Naive thymus-derived CD8-positive, alpha-beta T cell (primary cell): ENCODE results near the gene MTFR2. TPM values are rescaled to one million over a fixed set of nuclear protein-coding genes. Genes with fewer than 3 reads are reported as not detected.

Experiments
- ATAC-seq, 2 donors: fragments of 150-1000 bp; cut with Tn5 transposase in 1 of 2; sonication (Bioruptor Pico), chemical (Tn5 transposase) in 1 of 2; 1 replicate in 1 of 2; 2 replicates in 1 of 2; pipeline ENCODE4 v1.10.0; 2021; ENCODE audit warnings: mild to moderate bottlenecking in 2 of 2, moderate library complexity in 2 of 2
- POLR2A ChIA-PET: fragments of 350-600 bp; sonication (Branson Sonifier 250); formaldehyde crosslinking; loops from one replicate; lab custom pipeline; 2021; ENCODE audit warnings: antibody characterized with exemption; lab: Charles Lee
- DNase-seq, 10 donors: peaks; one replicate each; pipeline versions ENCODE4 v3.0.0 to v3.0.0-alpha.2; 2020 to 2022
- H3K27ac Mint-ChIP-seq, 10 donors: one replicate each; pipeline ENCODE4 v1.8.0; 2020 to 2022; ENCODE audit warnings: mild to moderate bottlenecking in 10 of 10, mixed read lengths in 10 of 10, moderate library complexity in 4 of 10, inconsistent platforms in 1 of 10
- H3K27me3 Mint-ChIP-seq, 5 donors: one replicate each; pipeline ENCODE4 v1.8.0; 2021 to 2022; ENCODE audit warnings: mixed read lengths in 5 of 5
- H3K36me3 Mint-ChIP-seq, 3 donors: one replicate each; pipeline ENCODE4 v1.8.0; 2020 to 2022; ENCODE audit warnings: mixed read lengths in 3 of 3, mild to moderate bottlenecking in 2 of 3, inconsistent platforms in 1 of 3
- H3K4me1 Mint-ChIP-seq, 4 donors: one replicate each; pipeline ENCODE4 v1.8.0; 2021 to 2022; ENCODE audit warnings: mixed read lengths in 4 of 4
- H3K4me3 Mint-ChIP-seq, 10 donors: one replicate each; pipeline ENCODE4 v1.8.0; 2020 to 2022; ENCODE audit warnings: mild to moderate bottlenecking in 10 of 10, mixed read lengths in 10 of 10, moderate library complexity in 6 of 10, inconsistent platforms in 1 of 10
- H3K9me3 Mint-ChIP-seq, 9 donors: one replicate each; pipeline ENCODE4 v1.8.0; 2020 to 2022; ENCODE audit warnings: mixed read lengths in 9 of 9, mild to moderate bottlenecking in 3 of 9, inconsistent platforms in 1 of 9, moderate library complexity in 1 of 9
- polyA plus RNA-seq, 3 donors: library from polyadenylated mRNA; unstranded; fragments of 300-500 nt; fragmentation: Illumina TruSeq; gene quantifications; one replicate each; pipeline ENCODE4 v1.2.3, GENCODE V29; 2021
- total RNA-seq, 8 experiments: library from RNA in 2 of 8; stranded (reverse) in 2 of 8; gene quantifications; one replicate each; pipeline ENCODE4 v1.2.3 and lab custom pipeline; 2021 to 2026

Gene MTFR2
- total RNA-seq (1 to 10 TPM; 3.5 to 4.3 TPM), polyA plus RNA-seq (1 to 10 TPM in 1 of 3 donors, under 1 TPM in 2; 0.13 to 1.0 (median 0.78) TPM), total RNA-seq (lab: John Stamatoyannopoulos, UW) (1.4 to 3.3 (median 2.0) reads per million in 6 experiments)

GRCh38 chr6:136249811-136250685 is at the start of gene MTFR2:
Gene MTFR2 (minus strand): TSS chr6:136250311. CDS start chr6:136249099, 1,212 bp downstream.
- Mint-ChIP-seq H3K36me3 (no peaks in the 10 kb centered on the region), H3K4me3 (peak within 1 kb of the TSS; percentile 92 to 98 (median 96)), H3K27ac (peak within 1 kb of the TSS; percentile 18 to 97 (median 88)), H3K9me3 (no peaks in the 10 kb centered on the region), H3K4me1 (peaks cover 13 to 46% (median 34%) of the 10 kb centered on the region in 4 donors), H3K27me3 (no peaks in the 10 kb centered on the region)
- ATAC-seq (peak; percentile 90 to 91), DNase-seq (peak; percentile 75 to 98 (median 94))
- POLR2A ChIA-PET = interaction anchor here (0.8 to 8.7 kb wide), 7 partner anchors 9 to 51 kb away, joined by 3 to 127 read pairs (median 5); partner anchors contain the start of gene BCLAF1

GRCh38 chr6:136294621-136295020 is 44.5 kb upstream of the MTFR2 start:
- peaks cover 0 to under 1% (median 0%) of the 10 kb centered on the region in 5 donors for H3K27me3 Mint-ChIP-seq
- POLR2A ChIA-PET = no interaction called here
- peaks cover 7 to 18% (median 17%) of the 10 kb centered on the region in 4 donors for H3K4me1 Mint-ChIP-seq
- peaks cover 0 to under 1% (median 0%) of the 10 kb centered on the region in 3 donors for H3K36me3 Mint-ChIP-seq
- ATAC-seq = no peak
- no peak overlapping the region for H3K4me3 Mint-ChIP-seq
- H3K9me3 Mint-ChIP-seq = no peaks in the 10 kb centered on the region
- H3K27ac Mint-ChIP-seq = peak overlapping the region in 7 of 10 donors; percentile 2 to 59 (median 35)
- no peak for DNase-seq

- Mint-ChIP-seq H3K27me3 (peaks cover 0 to 10% (median 0%) of the 10 kb centered on the region in 5 donors), H3K4me3 (peak overlapping the region; percentile 95 to 100 (median 99)), H3K9me3 (peaks cover 0 to 5% (median 0%) of the 10 kb centered on the region in 9 donors), H3K36me3 (peaks cover 4 to 17% (median 10%) of the 10 kb centered on the region in 3 donors), H3K27ac (peak overlapping the region; percentile 99 to 100 (median 100)), H3K4me1 (peaks cover 17 to 51% (median 46%) of the 10 kb centered on the region in 4 donors)
- DNase-seq = peak in 9 of 10 donors; percentile 63 to 96 (median 89)
- peak; percentile 55 for ATAC-seq
- POLR2A ChIA-PET = interaction anchor here (0.5 to 5.0 kb wide), 29 partner anchors 8 to 1236 kb away, joined by 3 to 127 read pairs (median 7); partner anchors contain the start of genes AHI1, HBS1L, MAP3K5 and MAP7
Measured at GRCh38 chr6:136290410-136291010, 40.4 kb upstream of the MTFR2 start.

GRCh38 chr6:136289579-136290409 is 39.7 kb upstream of the MTFR2 start, which contains the start of gene BCLAF1:
Gene BCLAF1 (minus strand): TSS chr6:136289846. CDS start chr6:136279866, 9,980 bp downstream.
- Mint-ChIP-seq H3K27ac (peak within 1 kb of the TSS; percentile 99 to 100 (median 100)), H3K9me3 (peaks cover 0 to 5% (median 0%) of the 10 kb centered on the region in 9 donors), H3K4me3 (peak within 1 kb of the TSS; percentile 95 to 100 (median 99)), H3K36me3 (peaks cover 4 to 24% (median 10%) of the 10 kb centered on the region in 3 donors), H3K27me3 (peaks cover 0 to 10% (median 0%) of the 10 kb centered on the region in 5 donors), H3K4me1 (peaks cover 21 to 58% (median 53%) of the 10 kb centered on the region in 4 donors)
- ATAC-seq (peak; percentile 73 to 76), DNase-seq (peak; percentile 97 to 100 (median 100))
- POLR2A ChIA-PET = interaction anchor here (0.5 to 5.0 kb wide), 35 partner anchors 9 to 1268 kb away, joined by 3 to 127 read pairs (median 6); partner anchors contain the start of genes AHI1, HBS1L, MAP3K5 and MAP7

GRCh38 chr6:136289327-136289578 is 39.1 kb upstream of the MTFR2 start:
- H3K9me3 Mint-ChIP-seq = peaks cover 0 to 5% (median 0%) of the 10 kb centered on the region in 9 donors
- peaks cover 25 to 63% (median 59%) of the 10 kb centered on the region in 4 donors for H3K4me1 Mint-ChIP-seq
- DNase-seq (peak in 9 of 10 donors; percentile 92 to 97 (median 94)), ATAC-seq (peak in 1 of 2 donors; percentile 41)
- peak overlapping the region; percentile 95 to 100 (median 99) for H3K4me3 Mint-ChIP-seq
- H3K36me3 Mint-ChIP-seq = peaks cover 4 to 28% (median 10%) of the 10 kb centered on the region in 3 donors
- H3K27me3 Mint-ChIP-seq = peaks cover 0 to 10% (median 0%) of the 10 kb centered on the region in 5 donors
- peak overlapping the region; percentile 99 to 100 (median 100) for H3K27ac Mint-ChIP-seq
- POLR2A ChIA-PET = interaction anchor here (0.8 to 5.0 kb wide), 26 partner anchors 12 to 1267 kb away, joined by 3 to 127 read pairs (median 6); partner anchors contain the start of genes AHI1, HBS1L, MAP3K5 and MAP7

GRCh38 chr6:136288566-136289326 is 38.6 kb upstream of the MTFR2 start:
- H3K4me3 Mint-ChIP-seq = peak overlapping the region; percentile 95 to 100 (median 99)
- H3K9me3 Mint-ChIP-seq = peaks cover 0 to 5% (median 0%) of the 10 kb centered on the region in 9 donors
- H3K27me3 Mint-ChIP-seq = peaks cover 0 to 10% (median 0%) of the 10 kb centered on the region in 5 donors
- peaks cover 25 to 68% (median 62%) of the 10 kb centered on the region in 4 donors for H3K4me1 Mint-ChIP-seq
- ATAC-seq (peak; percentile 63), DNase-seq (peak; percentile 75 to 98 (median 94))
- peak overlapping the region; percentile 99 to 100 (median 100) for H3K27ac Mint-ChIP-seq
- POLR2A ChIA-PET = interaction anchor here (0.5 to 5.0 kb wide), 23 partner anchors 11 to 1267 kb away, joined by 3 to 127 read pairs (median 5); partner anchors contain the start of genes AHI1, HBS1L, MAP3K5 and MAP7
- H3K36me3 Mint-ChIP-seq = peaks cover 4 to 28% (median 10%) of the 10 kb centered on the region in 3 donors

- DNase-seq = no peak
- H3K4me3 Mint-ChIP-seq = peak overlapping the region; percentile 52 to 95 (median 78)
- peaks cover 0 to 10% (median 0%) of the 10 kb centered on the region in 5 donors for H3K27me3 Mint-ChIP-seq
- ATAC-seq = no peak
- H3K9me3 Mint-ChIP-seq = peaks cover 0 to 5% (median 0%) of the 10 kb centered on the region in 9 donors
- H3K4me1 Mint-ChIP-seq = peaks cover 36 to 89% (median 82%) of the 10 kb centered on the region in 4 donors
- peak overlapping the region in 9 of 10 donors; percentile 32 to 88 (median 67) for H3K27ac Mint-ChIP-seq
- peaks cover 4 to 58% (median 22%) of the 10 kb centered on the region in 3 donors for H3K36me3 Mint-ChIP-seq
- POLR2A ChIA-PET = no interaction called here
Measured at GRCh38 chr6:136284909-136285308, 34.8 kb upstream of the MTFR2 start.

GRCh38 chr6:136282906-136283305 is 32.8 kb upstream of the MTFR2 start:
- no peaks in the 10 kb centered on the region for H3K27me3 Mint-ChIP-seq
- peak overlapping the region; percentile 59 to 95 (median 80) for H3K4me3 Mint-ChIP-seq
- peak in 1 of 2 donors; percentile 34 for ATAC-seq
- H3K9me3 Mint-ChIP-seq = no peaks in the 10 kb centered on the region
- POLR2A ChIA-PET = interaction anchor here (1.2 kb wide), 1 partner anchor 33 kb away, joined by 6 read pairs; the partner anchor contains the start of gene MTFR2
- H3K36me3 Mint-ChIP-seq = peaks cover 0 to 64% (median 17%) of the 10 kb centered on the region in 3 donors
- peaks cover 30 to 85% (median 78%) of the 10 kb centered on the region in 4 donors for H3K4me1 Mint-ChIP-seq
- peak overlapping the region in 9 of 10 donors; percentile 7 to 85 (median 62) for H3K27ac Mint-ChIP-seq
- DNase-seq = no peak

- no peaks in the 10 kb centered on the region for H3K27me3 Mint-ChIP-seq
- ATAC-seq = no peak
- H3K36me3 Mint-ChIP-seq = peaks cover 4 to 78% (median 22%) of the 10 kb centered on the region in 3 donors
Measured at GRCh38 chr6:136280032-136280609, 30.0 kb upstream of the MTFR2 start.

GRCh38 chr6:136274062-136274461 is 24.0 kb upstream of the MTFR2 start:
- peaks cover 13 to 48% (median 38%) of the 10 kb centered on the region in 4 donors for H3K4me1 Mint-ChIP-seq
- POLR2A ChIA-PET = interaction anchor here (0.9 to 2.7 kb wide), 2 partner anchors 15 to 24 kb away, joined by 5 to 26 read pairs; partner anchors contain the start of genes BCLAF1 and MTFR2

More at GRCh38 chr6:136280032-136280609, 30.0 kb upstream of the MTFR2 start:
- no peak for DNase-seq
- no peaks in the 10 kb centered on the region for H3K9me3 Mint-ChIP-seq
- H3K4me3 Mint-ChIP-seq = peak overlapping the region in 9 of 10 donors; percentile 3 to 95 (median 53)
- H3K27ac Mint-ChIP-seq = peak overlapping the region in 4 of 10 donors; percentile 26 to 73 (median 40)
- POLR2A ChIA-PET = interaction anchor here (0.6 to 2.3 kb wide), 2 partner anchors 10 to 45 kb away, joined by 3 to 14 read pairs; partner anchors contain the start of gene BCLAF1
- peaks cover 29 to 73% (median 65%) of the 10 kb centered on the region in 4 donors for H3K4me1 Mint-ChIP-seq

More at GRCh38 chr6:136274062-136274461, 24.0 kb upstream of the MTFR2 start:
- ATAC-seq (no peak), DNase-seq (no peak)
- Mint-ChIP-seq H3K27me3 (no peaks in the 10 kb centered on the region), H3K27ac (peak overlapping the region in 3 of 10 donors; percentile 30 to 73 (median 71)), H3K4me3 (no peak overlapping the region), H3K9me3 (no peaks in the 10 kb centered on the region), H3K36me3 (peaks cover 14 to 94% (median 30%) of the 10 kb centered on the region in 3 donors)
